Stimulated activated CD4-positive, alpha-beta T cell treated with anti-CD3 and anti-CD28 coated beads, Interleukin-15, amount 100 ng/mL, for 1 hour (primary cell): ENCODE measurements around the gene OSBP.
"Not testable (repeated sequence)": the region's sequence is repeated elsewhere in the genome, so short reads cannot be mapped to it uniquely, and the experiment has no call there.

ENCODE experiments used
- DNase-seq, 2 donors: peaks; one replicate each; pipeline ENCODE4 v3.0.0-alpha.2; 2020; ENCODE audit warnings: low read depth in 1 of 2, low spot score in 1 of 2

Gene OSBP

GRCh38 chr11:59615637-59616395, at the start of gene OSBP:
Gene OSBP (minus strand): TSS chr11:59615774. CDS start chr11:59615664, 110 bp downstream.
- peak; percentile 87 to 94 for DNase-seq

GRCh38 chr11:59660621-59661020, 45.0 kb upstream of the OSBP start:
- DNase-seq, result no peak

- no peak for DNase-seq
Measured at GRCh38 chr11:59659981-59660380, 44.4 kb upstream of the OSBP start.

- DNase-seq, result no peak
Measured at GRCh38 chr11:59658036-59658435, 42.5 kb upstream of the OSBP start.

- no peak for DNase-seq
Measured at GRCh38 chr11:59654893-59655292, 39.3 kb upstream of the OSBP start.

- no peak for DNase-seq
Measured at GRCh38 chr11:59647245-59647980, 31.8 kb upstream of the OSBP start.

- DNase-seq, result no peak
Measured at GRCh38 chr11:59644528-59644927, 29.0 kb upstream of the OSBP start.

- DNase-seq, result no peak
Measured at GRCh38 chr11:59643390-59643789, 27.8 kb upstream of the OSBP start.

- no peak for DNase-seq
Measured at GRCh38 chr11:59641156-59641555, 25.6 kb upstream of the OSBP start.

- no peak for DNase-seq
Measured at GRCh38 chr11:59630493-59630892, 14.9 kb upstream of the OSBP start.

- DNase-seq, result no peak
Measured at GRCh38 chr11:59629996-59630395, 14.4 kb upstream of the OSBP start.

- not testable (repeated sequence) for DNase-seq
Measured at GRCh38 chr11:59626969-59627368, 11.4 kb upstream of the OSBP start.

GRCh38 chr11:59625703-59626102, 10.1 kb upstream of the OSBP start:
- no peak for DNase-seq

GRCh38 chr11:59617876-59618275, 2.3 kb upstream of the OSBP start:
- no peak for DNase-seq

GRCh38 chr11:59616396-59616982, 915 bp upstream of the OSBP start:
- DNase-seq, result no peak

GRCh38 chr11:59615120-59615636, 396 bp downstream of the OSBP start:
- DNase-seq, result peak; percentile 31 to 37

GRCh38 chr11:59614277-59615119, 1.1 kb downstream of the OSBP start:
- DNase-seq, result no peak

GRCh38 chr11:59611570-59612565, 3.7 kb downstream of the OSBP start:
- DNase-seq, result no peak

GRCh38 chr11:59610289-59610688, 5.3 kb downstream of the OSBP start:
- no peak for DNase-seq
